Immature natural killer cell (primary cell): ENCODE data around the gene TMEM204. TPM values are rescaled to one million over a fixed set of nuclear protein-coding genes. Genes with fewer than 3 reads are reported as not detected.
A peak's percentile ranks its signal among the peaks of the same experiment; 100 is the strongest.

Source experiments
- DNase-seq, 3 donors: peaks; one replicate each; pipeline ENCODE4 v3.0.0; 2022; ENCODE audit warnings: mixed read lengths in 1 of 3
- H3K27ac Mint-ChIP-seq, 6 donors: one replicate each; pipeline ENCODE4 v1.8.0; 2020; ENCODE audit warnings: mixed read lengths in 6 of 6, mild to moderate bottlenecking in 5 of 6, inconsistent platforms in 4 of 6, moderate library complexity in 3 of 6
- H3K27me3 Mint-ChIP-seq, 3 donors: one replicate each; pipeline ENCODE4 v1.8.0; 2020 to 2021; ENCODE audit warnings: low read depth in 3 of 3, mild to moderate bottlenecking in 3 of 3, mixed read lengths in 3 of 3, moderate library complexity in 3 of 3, inconsistent platforms in 1 of 3
- H3K36me3 Mint-ChIP-seq, 3 donors: one replicate each; pipeline ENCODE4 v1.8.0; 2020; ENCODE audit warnings: mixed read lengths in 3 of 3, inconsistent platforms in 2 of 3, mild to moderate bottlenecking in 2 of 3
- H3K4me1 Mint-ChIP-seq, 2 donors: one replicate each; pipeline ENCODE4 v1.8.0; 2020; ENCODE audit warnings: inconsistent platforms in 2 of 2, mild to moderate bottlenecking in 2 of 2, mixed read lengths in 2 of 2, moderate library complexity in 1 of 2
- H3K4me3 Mint-ChIP-seq, 5 donors: one replicate each; pipeline ENCODE4 v1.8.0; 2020; ENCODE audit warnings: mild to moderate bottlenecking in 5 of 5, mixed read lengths in 5 of 5, inconsistent platforms in 3 of 5, moderate library complexity in 3 of 5
- H3K9me3 Mint-ChIP-seq, 6 donors: one replicate each; pipeline ENCODE4 v1.8.0; 2020; ENCODE audit warnings: mild to moderate bottlenecking in 6 of 6, mixed read lengths in 6 of 6, inconsistent platforms in 4 of 6, moderate library complexity in 3 of 6
- polyA plus RNA-seq, 3 donors: library from polyadenylated mRNA; unstranded; fragments of 300-500 nt; fragmentation: Illumina TruSeq; gene quantifications; one replicate each; pipeline ENCODE4 v1.2.3, GENCODE V29; 2021

Gene TMEM204
- polyA plus RNA-seq, 3 donors from 2014 or later = 23.0 to 41.0 (median 38.3) TPM

- Mint-ChIP-seq H3K27ac (peak overlapping the region in 2 of 6 donors; percentile 18 to 35), H3K4me1 (peaks cover 40 to 66% of the 10 kb centered on the region in 2 donors), H3K9me3 (no peaks in the 10 kb centered on the region), H3K27me3 (peaks cover 0 to 4% (median 0%) of the 10 kb centered on the region in 3 donors), H3K36me3 (no peaks in the 10 kb centered on the region), H3K4me3 (no peak overlapping the region)
- no peak for DNase-seq
Measured at GRCh38 chr16:1542166-1542500, 8.7 kb downstream of the TMEM204 start.

GRCh38 chr16:1542533-1542932, 9.1 kb downstream of the TMEM204 start:
- H3K4me1 Mint-ChIP-seq = peaks cover 36 to 63% of the 10 kb centered on the region in 2 donors
- H3K27ac Mint-ChIP-seq = peak overlapping the region in 4 of 6 donors; percentile 18 to 55 (median 36)
- no peak for DNase-seq
- H3K9me3 Mint-ChIP-seq = no peaks in the 10 kb centered on the region
- H3K27me3 Mint-ChIP-seq = peaks cover 0 to 5% (median 0%) of the 10 kb centered on the region in 3 donors
- H3K36me3 Mint-ChIP-seq = no peaks in the 10 kb centered on the region
- H3K4me3 Mint-ChIP-seq = peak overlapping the region in 1 of 5 donors; percentile 20

- H3K9me3 Mint-ChIP-seq = no peaks in the 10 kb centered on the region
- peaks cover 29 to 60% of the 10 kb centered on the region in 2 donors for H3K4me1 Mint-ChIP-seq
- H3K27me3 Mint-ChIP-seq = peaks cover 0 to 6% (median 0%) of the 10 kb centered on the region in 3 donors
- H3K36me3 Mint-ChIP-seq = no peaks in the 10 kb centered on the region
- peak; percentile 20 to 32 (median 26) for DNase-seq
- peak overlapping the region; percentile 61 to 80 (median 72) for H3K4me3 Mint-ChIP-seq
- peak overlapping the region; percentile 32 to 81 (median 78) for H3K27ac Mint-ChIP-seq
Measured at GRCh38 chr16:1543085-1543896, 9.8 kb downstream of the TMEM204 start.

GRCh38 chr16:1545044-1546040, 11.9 kb downstream of the TMEM204 start:
- no peak for DNase-seq
- Mint-ChIP-seq H3K4me1 (peaks cover 34 to 55% of the 10 kb centered on the region in 2 donors), H3K4me3 (peak overlapping the region in 1 of 5 donors; percentile 29), H3K9me3 (no peaks in the 10 kb centered on the region), H3K27me3 (peaks cover 0 to 6% (median 0%) of the 10 kb centered on the region in 3 donors), H3K27ac (peak overlapping the region in 4 of 6 donors; percentile 20 to 71 (median 52)), H3K36me3 (peaks cover 0 to 8% (median 3%) of the 10 kb centered on the region in 3 donors)

- peak overlapping the region in 1 of 6 donors; percentile 58 for H3K27ac Mint-ChIP-seq
- peaks cover 0 to 8% (median 3%) of the 10 kb centered on the region in 3 donors for H3K36me3 Mint-ChIP-seq
- DNase-seq = no peak
- H3K4me3 Mint-ChIP-seq = no peak overlapping the region
- H3K4me1 Mint-ChIP-seq = peaks cover 35 to 51% of the 10 kb centered on the region in 2 donors
- H3K27me3 Mint-ChIP-seq = peaks cover 0 to 6% (median 0%) of the 10 kb centered on the region in 3 donors
- H3K9me3 Mint-ChIP-seq = no peaks in the 10 kb centered on the region
Measured at GRCh38 chr16:1546430-1546829, 13.0 kb downstream of the TMEM204 start.

- H3K4me1 Mint-ChIP-seq = peaks cover 29 to 43% of the 10 kb centered on the region in 2 donors
- H3K4me3 Mint-ChIP-seq = no peak overlapping the region
- no peak for DNase-seq
- H3K36me3 Mint-ChIP-seq = peaks cover 0 to 8% (median 6%) of the 10 kb centered on the region in 3 donors
- no peak overlapping the region for H3K27ac Mint-ChIP-seq
- H3K27me3 Mint-ChIP-seq = peaks cover 0 to 4% (median 2%) of the 10 kb centered on the region in 3 donors
- no peaks in the 10 kb centered on the region for H3K9me3 Mint-ChIP-seq
Measured at GRCh38 chr16:1548233-1548632, 14.8 kb downstream of the TMEM204 start.

- Mint-ChIP-seq H3K4me1 (peaks cover 24 to 38% of the 10 kb centered on the region in 2 donors), H3K9me3 (no peaks in the 10 kb centered on the region), H3K36me3 (peaks cover 0 to 8% (median 6%) of the 10 kb centered on the region in 3 donors), H3K4me3 (no peak overlapping the region), H3K27me3 (peaks cover 0 to 2% (median 2%) of the 10 kb centered on the region in 3 donors), H3K27ac (no peak overlapping the region)
- DNase-seq = no peak
Measured at GRCh38 chr16:1548727-1549126, 15.3 kb downstream of the TMEM204 start.

- Mint-ChIP-seq H3K36me3 (peaks cover 0 to 8% (median 6%) of the 10 kb centered on the region in 3 donors), H3K27me3 (peaks cover 0 to 2% (median 2%) of the 10 kb centered on the region in 3 donors), H3K27ac (peak overlapping the region in 1 of 6 donors; percentile 48), H3K4me3 (no peak overlapping the region), H3K9me3 (no peaks in the 10 kb centered on the region), H3K4me1 (peaks cover 17 to 26% of the 10 kb centered on the region in 2 donors)
- DNase-seq = no peak
Measured at GRCh38 chr16:1550069-1550468, 16.6 kb downstream of the TMEM204 start.

- DNase-seq = no peak
- Mint-ChIP-seq H3K4me1 (peaks cover 11 to 20% of the 10 kb centered on the region in 2 donors), H3K9me3 (no peaks in the 10 kb centered on the region), H3K36me3 (peaks cover 0 to 8% (median 6%) of the 10 kb centered on the region in 3 donors), H3K4me3 (no peak overlapping the region), H3K27ac (no peak overlapping the region), H3K27me3 (peaks cover 0 to 2% (median 2%) of the 10 kb centered on the region in 3 donors)
Measured at GRCh38 chr16:1550696-1551095, 17.2 kb downstream of the TMEM204 start.

GRCh38 chr16:1551166-1551565, 17.7 kb downstream of the TMEM204 start:
- Mint-ChIP-seq H3K4me3 (no peak overlapping the region), H3K4me1 (peaks cover 10 to 16% of the 10 kb centered on the region in 2 donors), H3K9me3 (no peaks in the 10 kb centered on the region), H3K27ac (no peak overlapping the region), H3K27me3 (peaks cover 0 to 2% (median 2%) of the 10 kb centered on the region in 3 donors), H3K36me3 (peaks cover 0 to 8% (median 7%) of the 10 kb centered on the region in 3 donors)
- no peak for DNase-seq

- Mint-ChIP-seq H3K4me3 (no peak overlapping the region), H3K27ac (no peak overlapping the region), H3K9me3 (no peaks in the 10 kb centered on the region), H3K4me1 (peaks cover 10% of the 10 kb centered on the region in 2 donors), H3K36me3 (peaks cover 0 to 11% (median 8%) of the 10 kb centered on the region in 3 donors), H3K27me3 (peaks cover 0 to 2% (median 2%) of the 10 kb centered on the region in 3 donors)
- DNase-seq = no peak
Measured at GRCh38 chr16:1552129-1552528, 18.7 kb downstream of the TMEM204 start.

- peak overlapping the region in 1 of 6 donors; percentile 8 for H3K27ac Mint-ChIP-seq
- no peaks in the 10 kb centered on the region for H3K9me3 Mint-ChIP-seq
- H3K36me3 Mint-ChIP-seq = peaks cover 0 to 14% (median 8%) of the 10 kb centered on the region in 3 donors
- H3K4me1 Mint-ChIP-seq = peaks cover 4 to 10% of the 10 kb centered on the region in 2 donors
- no peak for DNase-seq
- H3K4me3 Mint-ChIP-seq = no peak overlapping the region
- peaks cover 0 to 2% (median 0%) of the 10 kb centered on the region in 3 donors for H3K27me3 Mint-ChIP-seq
Measured at GRCh38 chr16:1553946-1554825, 20.7 kb downstream of the TMEM204 start.
